Hepatocyte (in vitro differentiated cells): Measurements from ENCODE around the gene AKAP4. TPM values are rescaled to one million over a fixed set of nuclear protein-coding genes. Genes with fewer than 3 reads are reported as not detected.

Source experiments
- DNase-seq: peaks from one replicate; pipeline ENCODE4 v3.0.0-alpha.2; 2016; ENCODE audit warnings: low spot score
- H2AFZ ChIP-seq: fragments of 200-600 bp; sonication (generic); 2 replicates; pipeline ENCODE4 v1.6.0; 2016; ENCODE audit warnings: antibody characterized with exemption, mild to moderate bottlenecking
- H3K27ac ChIP-seq: fragments of 200-600 bp; sonication (generic); 2 replicates; pipeline ENCODE4 v1.5.1; 2016; ENCODE audit warnings: mild to moderate bottlenecking
- H3K27me3 ChIP-seq: fragments of 200-600 bp; sonication (generic); 2 replicates; pipeline ENCODE4 v1.6.1; 2016
- H3K36me3 ChIP-seq: fragments of 200-600 bp; sonication (generic); replicated peaks from 2 replicates; pipeline ENCODE4 v1.5.1; 2016; ENCODE audit warnings: low read depth; ENCODE audit not compliant: insufficient read depth
- H3K4me1 ChIP-seq: fragments of 200-600 bp; sonication (generic); 2 replicates; pipeline ENCODE4 v1.5.1; 2016; ENCODE audit warnings: mild to moderate bottlenecking, moderate library complexity; ENCODE audit not compliant: insufficient read depth
- H3K4me2 ChIP-seq: fragments of 200-600 bp; sonication (generic); 2 replicates; pipeline ENCODE4 v1.6.0; 2016
- H3K4me3 ChIP-seq: fragments of 200-600 bp; sonication (generic); 2 replicates; pipeline ENCODE4 v1.5.1; 2016; ENCODE audit warnings: mild to moderate bottlenecking
- H3K79me2 ChIP-seq: fragments of 200-600 bp; sonication (generic); 2 replicates; pipeline ENCODE4 v1.6.0; 2017; ENCODE audit warnings: mild to moderate bottlenecking
- H3K9me2 ChIP-seq: fragments of 200-600 bp; sonication (generic); replicated peaks from 2 replicates; pipeline ENCODE4 v1.6.0; 2017; ENCODE audit warnings: mild to moderate bottlenecking; ENCODE audit not compliant: insufficient read depth
- H3K9me3 ChIP-seq: fragments of 200-600 bp; sonication (generic); 2 replicates; pipeline ENCODE4 v1.5.1; 2016; ENCODE audit warnings: low read depth, mild to moderate bottlenecking
- H4K20me1 ChIP-seq: fragments of 200-600 bp; sonication (generic); 2 replicates; pipeline ENCODE4 v1.6.0; 2016; ENCODE audit warnings: mild to moderate bottlenecking; ENCODE audit not compliant: insufficient read depth, poor library complexity, severe bottlenecking
- CTCF ChIP-seq: fragments of 200-600 bp; sonication (generic); IDR thresholded peaks from 2 replicates; pipeline ENCODE4 v1.5.1; 2016; ENCODE audit warnings: antibody characterized with exemption, mild to moderate bottlenecking; ENCODE audit not compliant: poor library complexity
- EZH2 ChIP-seq: fragments of 200-600 bp; sonication (generic); IDR thresholded peaks from 2 replicates; pipeline ENCODE4 v1.6.1; 2016; ENCODE audit warnings: antibody characterized with exemption, mild to moderate bottlenecking, borderline replicate concordance
- EZH2phosphoT487 ChIP-seq: fragments of 200-600 bp; sonication (generic); IDR thresholded peaks from one replicate; pipeline ENCODE4 v1.6.1; 2018; ENCODE audit warnings: antibody characterized with exemption, mild to moderate bottlenecking, low read depth, moderate library complexity; ENCODE audit not compliant: unreplicated experiment, severe bottlenecking
- WGBS: methylation state at CpG from one replicate; pipeline ENCODE4 v1.1.6; 2016; ENCODE audit warnings: low lambda C conversion rate; ENCODE audit errors: missing lambda C conversion rate; 5-methylcytosine and 5-hydroxymethylcytosine counted together
- polyA plus RNA-seq: library from polyadenylated mRNA; unstranded; fragments of >200 nt; fragmentation: Nextera tagmentation; extraction: Ambion mirVana; gene quantifications from 2 replicates; pipeline ENCODE4 v1.2.1, GENCODE V29; 2016
- total RNA-seq: library from RNA; depleted of rRNA; stranded (reverse); fragments of >200 nt; gene quantifications from 2 replicates; pipeline ENCODE4 v1.2.3, GENCODE V29; 2014

AKAP4 gene
- total and polyA plus RNA-seq, 2 experiments from 2014 or later, result 0.23 TPM; not detected in 1

GRCh38 chrX:50161127-50161526 lies 39.7 kb downstream of the AKAP4 start:
- H3K27me3 ChIP-seq, result no peaks in the 10 kb centered on the region
- no peaks in the 10 kb centered on the region for H3K9me2 ChIP-seq
- H3K79me2 ChIP-seq, result no peaks in the 10 kb centered on the region
- H3K36me3 ChIP-seq, result no peaks in the 10 kb centered on the region
- DNase-seq, result no peak
- TF ChIP-seq CTCF (no peak), EZH2 (no peak), EZH2phosphoT487 (no peak)
- H3K4me3 ChIP-seq, result no peak overlapping the region
- H4K20me1 ChIP-seq, result no peaks in the 10 kb centered on the region
- 66% methylated on average over 3 of the region's 3 CpGs for WGBS
- no peaks in the 10 kb centered on the region for H3K9me3 ChIP-seq
- no peak overlapping the region for H3K4me2 ChIP-seq
- no peak overlapping the region for H3K27ac ChIP-seq
- no peak overlapping the region for H2AFZ ChIP-seq
- H3K4me1 ChIP-seq, result peaks cover 12% of the 10 kb centered on the region

GRCh38 chrX:50158593-50158992 lies 42.2 kb downstream of the AKAP4 start:
- H3K79me2 ChIP-seq, result no peaks in the 10 kb centered on the region
- no peaks in the 10 kb centered on the region for H4K20me1 ChIP-seq
- no peak overlapping the region for H3K4me2 ChIP-seq
- H3K27ac ChIP-seq, result peak overlapping the region; percentile 71
- peak; percentile 16 for DNase-seq
- H2AFZ ChIP-seq, result no peak overlapping the region
- WGBS, result 32% methylated on average over 1 of the region's 1 CpG
- no peaks in the 10 kb centered on the region for H3K27me3 ChIP-seq
- peaks cover 12% of the 10 kb centered on the region for H3K4me1 ChIP-seq
- H3K9me2 ChIP-seq, result no peaks in the 10 kb centered on the region
- H3K36me3 ChIP-seq, result no peaks in the 10 kb centered on the region
- TF ChIP-seq EZH2, result no peak
- no peak for TF ChIP-seq CTCF
- TF ChIP-seq EZH2phosphoT487, result no peak
- no peak overlapping the region for H3K4me3 ChIP-seq
- H3K9me3 ChIP-seq, result no peaks in the 10 kb centered on the region

DNA sequence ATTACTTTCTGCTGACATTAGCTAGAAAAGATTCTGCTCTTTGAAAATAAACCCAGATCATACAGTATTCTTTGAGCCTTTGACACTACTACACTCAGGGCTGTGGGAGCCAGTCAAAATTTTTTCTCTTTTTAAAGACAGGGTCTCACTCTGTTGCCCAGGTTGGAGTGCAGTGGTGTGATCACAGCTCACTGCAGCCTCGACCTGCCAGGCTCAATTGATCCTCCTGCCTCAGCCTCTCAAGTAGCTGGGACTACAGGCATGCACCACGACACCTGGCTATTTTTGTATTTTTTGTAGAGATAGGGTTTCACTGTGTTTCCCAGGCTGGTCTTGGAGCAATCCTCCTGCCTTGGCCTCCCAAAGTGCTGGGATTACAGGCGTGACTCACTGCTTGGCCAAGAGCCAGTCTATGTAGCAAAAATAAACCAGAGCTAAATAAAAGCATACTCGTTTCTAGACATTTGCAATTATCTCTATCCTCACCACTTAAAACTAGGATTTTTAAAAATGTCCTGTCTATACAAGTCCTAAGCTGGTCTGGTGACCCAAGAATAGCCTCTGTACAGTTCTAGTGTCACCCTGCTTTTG lies 43.2 kb downstream of the AKAP4 start:
- WGBS, result 48% methylated on average over 4 of the region's 4 CpGs
- H3K4me1 ChIP-seq, result peaks cover 12% of the 10 kb centered on the region
- no peaks in the 10 kb centered on the region for H3K9me3 ChIP-seq
- H3K36me3 ChIP-seq, result no peaks in the 10 kb centered on the region
- no peak overlapping the region for H2AFZ ChIP-seq
- H3K79me2 ChIP-seq, result no peaks in the 10 kb centered on the region
- H3K27me3 ChIP-seq, result no peaks in the 10 kb centered on the region
- DNase-seq, result no peak
- TF ChIP-seq EZH2 (no peak), EZH2phosphoT487 (no peak), CTCF (no peak)
- no peaks in the 10 kb centered on the region for H3K9me2 ChIP-seq
- no peaks in the 10 kb centered on the region for H4K20me1 ChIP-seq
- H3K27ac ChIP-seq, result peak overlapping the region; percentile 71
- H3K4me3 ChIP-seq, result no peak overlapping the region
- H3K4me2 ChIP-seq, result no peak overlapping the region
